IMR-90 (cell line): Measurements from ENCODE around the gene MLH3. TPM values are rescaled to one million over a fixed set of nuclear protein-coding genes. Genes with fewer than 3 reads are reported as not detected.

Source experiments
- ATAC-seq: fragments of 200-7000 bp; cut with Tn5 transposase; 2 replicates; pipeline ENCODE4 v1.9.1; 2020; ENCODE audit warnings: low read depth, mild to moderate bottlenecking, moderate library complexity
- BruUV-seq: library from RNA; stranded (reverse); fragments of 400-500 nt; replicated peaks from 2 replicates; lab custom pipeline; 2021; lab: Mats Ljungman, UMichigan
- CTCF ChIA-PET: fragments of 300-600 bp; formaldehyde crosslinking; extraction: SDS; loops from one replicate; lab custom pipeline; 2021; ENCODE audit warnings: antibody characterized with exemption; lab: Yijun Ruan, JAX
- POLR2A ChIA-PET: fragments of 300-600 bp; sonication (Branson Sonifier 250); formaldehyde crosslinking; loops from one replicate; lab custom pipeline; 2022; ENCODE audit warnings: antibody characterized with exemption; ENCODE audit not compliant: unreplicated experiment; lab: Charles Lee
- DNase-seq: peaks from one replicate; pipeline ENCODE4 v3.0.0; 2013
- H2AFZ ChIP-seq: replicated peaks from 2 replicates; pipeline ENCODE3; 2013; ENCODE audit warnings: low read length, mild to moderate bottlenecking; ENCODE audit not compliant: poor library complexity
- H2AK5ac ChIP-seq: 2 replicates; pipeline ENCODE4 v1.6.1; 2013; ENCODE audit warnings: low read depth, low read length, inconsistent platforms
- H2AK9ac ChIP-seq: replicated peaks from 2 replicates; pipeline ENCODE3; 2013; ENCODE audit warnings: mild to moderate bottlenecking, low read depth, low read length, moderate library complexity; ENCODE audit not compliant: poor library complexity
- H2BK120ac ChIP-seq: 2 replicates; pipeline ENCODE4 v1.6.1; 2013; ENCODE audit warnings: low read depth, low read length, inconsistent platforms
- H2BK15ac ChIP-seq: 3 replicates; pipeline ENCODE4 v1.6.1; 2013; ENCODE audit warnings: low read depth, low read length, inconsistent platforms
- H2BK20ac ChIP-seq: 2 replicates; pipeline ENCODE4 v1.6.1; 2013; ENCODE audit warnings: low read depth, mild to moderate bottlenecking, inconsistent platforms, low read length, moderate library complexity
- H2BK5ac ChIP-seq: 2 replicates; pipeline ENCODE4 v1.6.1; 2013; ENCODE audit warnings: mild to moderate bottlenecking, low read depth, low read length, inconsistent platforms; ENCODE audit not compliant: poor library complexity, severe bottlenecking
- H3K14ac ChIP-seq: replicated peaks from 2 replicates; pipeline ENCODE4 v1.6.1; 2013; ENCODE audit warnings: low read depth, low read length, inconsistent platforms
- H3K18ac ChIP-seq: 2 replicates; pipeline ENCODE4 v1.6.1; 2013; ENCODE audit warnings: low read depth, low read length, control low read depth
- H3K23ac ChIP-seq: 2 replicates; pipeline ENCODE4 v1.6.1; 2013; ENCODE audit warnings: low read depth, low read length, inconsistent platforms
- H3K27ac ChIP-seq: 2 replicates; pipeline ENCODE4 v1.5.1; 2013; ENCODE audit warnings: mild to moderate bottlenecking, control low read depth, low read length; ENCODE audit not compliant: insufficient read depth
- H3K27me3 ChIP-seq: 2 replicates; pipeline ENCODE4 v1.6.1; 2013; ENCODE audit warnings: low read length; ENCODE audit not compliant: control insufficient read depth, insufficient read depth
- H3K36me3 ChIP-seq: 2 replicates; pipeline ENCODE4 v1.6.1; 2013; ENCODE audit warnings: low read length, mixed read lengths; ENCODE audit not compliant: control insufficient read depth, insufficient read depth
- H3K4ac ChIP-seq: 2 replicates; pipeline ENCODE4 v1.6.1; 2013; ENCODE audit warnings: low read depth, low read length, inconsistent platforms
- H3K4me1 ChIP-seq: 2 replicates; pipeline ENCODE4 v1.6.1; 2013; ENCODE audit warnings: low read length, mixed read lengths; ENCODE audit not compliant: control insufficient read depth, insufficient read depth
- H3K4me2 ChIP-seq: 2 replicates; pipeline ENCODE4 v1.6.1; 2013; ENCODE audit warnings: low read depth, mild to moderate bottlenecking, control low read depth, low read length, moderate library complexity
- H3K4me3 ChIP-seq: 2 replicates; pipeline ENCODE4 v1.5.1; 2013; ENCODE audit warnings: low read depth, mild to moderate bottlenecking, control low read depth, low read length, moderate library complexity; ENCODE audit not compliant: insufficient read depth
- H3K56ac ChIP-seq: 2 replicates; pipeline ENCODE4 v1.6.1; 2013; ENCODE audit warnings: low read length, inconsistent platforms; ENCODE audit not compliant: insufficient read depth; ENCODE audit errors: extremely low read depth
- H3K79me1 ChIP-seq, 2 experiments: 2 replicates each; pipeline ENCODE4 v1.6.1; 2013; ENCODE audit warnings: low read length in 2 of 2, inconsistent platforms in 1 of 2, low read depth in 1 of 2
- H3K9ac ChIP-seq: 2 replicates; pipeline ENCODE4 v1.6.1; 2013; ENCODE audit warnings: low read depth, low read length, control low read depth
- H3K9me1 ChIP-seq: 2 replicates; pipeline ENCODE4 v1.6.1; 2013; ENCODE audit warnings: low read length, inconsistent platforms; ENCODE audit not compliant: insufficient read depth
- H3K9me3 ChIP-seq: 2 replicates; pipeline ENCODE4 v1.6.1; 2013; ENCODE audit warnings: low read length; ENCODE audit not compliant: control insufficient read depth, insufficient read depth
- H4K20me1 ChIP-seq: 2 replicates; pipeline ENCODE4 v1.6.1; 2013; ENCODE audit warnings: low read length, inconsistent platforms; ENCODE audit not compliant: insufficient read depth
- H4K5ac ChIP-seq: 2 replicates; pipeline ENCODE4 v1.6.1; 2013; ENCODE audit warnings: mild to moderate bottlenecking, low read depth, low read length, control low read depth
- H4K8ac ChIP-seq, 2 experiments: 2 replicates each; pipeline ENCODE4 v1.6.1; 2013; ENCODE audit warnings: low read depth in 2 of 2, low read length in 2 of 2, control low read depth in 1 of 2, inconsistent platforms in 1 of 2
- H4K91ac ChIP-seq: 2 replicates; pipeline ENCODE4 v1.6.1; 2013; ENCODE audit warnings: low read depth, low read length, inconsistent platforms; ENCODE audit not compliant: insufficient read depth
- BHLHE40 ChIP-seq: fragments of 150-350 bp; IDR thresholded peaks from 2 replicates; pipeline ENCODE4 v1.6.1; 2016; ENCODE audit warnings: mild to moderate bottlenecking, low read depth, low read length
- CEBPB ChIP-seq: IDR thresholded peaks from 2 replicates; pipeline ENCODE4 v1.6.1; 2012; ENCODE audit warnings: low read depth, low read length, improper control_type of control experiment
- CHD1 ChIP-seq: IDR thresholded peaks from 2 replicates; pipeline ENCODE4 v1.6.1; 2012; ENCODE audit warnings: low read depth, low read length, improper control_type of control experiment
- FOS ChIP-seq: fragments of 150-350 bp; IDR thresholded peaks from 2 replicates; pipeline ENCODE4 v1.6.1; 2016; ENCODE audit warnings: low read depth, low read length
- MAFK ChIP-seq: IDR thresholded peaks from 2 replicates; pipeline ENCODE4 v1.6.1; 2012; ENCODE audit warnings: low read depth, low read length, improper control_type of control experiment
- MXI1 ChIP-seq: IDR thresholded peaks from 2 replicates; pipeline ENCODE4 v1.6.1; 2012; ENCODE audit warnings: low read depth, mild to moderate bottlenecking, low read length, moderate library complexity, borderline replicate concordance
- NFE2L2 ChIP-seq: fragments of 150-350 bp; IDR thresholded peaks from 2 replicates; pipeline ENCODE4 v1.6.1; 2016; ENCODE audit warnings: low read depth, mild to moderate bottlenecking, low read length
- POLR2A ChIP-seq: IDR thresholded peaks from 2 replicates; pipeline ENCODE4 v1.6.1; 2012; ENCODE audit warnings: mild to moderate bottlenecking, low read depth, low read length
- RCOR1 ChIP-seq: IDR thresholded peaks from 2 replicates; pipeline ENCODE4 v1.6.1; 2012; ENCODE audit warnings: mild to moderate bottlenecking, low read length, improper control_type of control experiment; ENCODE audit not compliant: insufficient replicate concordance
- SMC3 ChIP-seq: fragments of 150-350 bp; IDR thresholded peaks from 2 replicates; pipeline ENCODE4 v1.6.1; 2016; ENCODE audit warnings: low read depth, mild to moderate bottlenecking, antibody characterized with exemption, low read length, moderate library complexity
- USF2 ChIP-seq: fragments of 150-350 bp; IDR thresholded peaks from 2 replicates; pipeline ENCODE4 v1.6.1; 2017; ENCODE audit warnings: mild to moderate bottlenecking, antibody characterized with exemption, low read length, low read depth
- WGBS, 2 experiments: methylation state at CpG; one replicate each; pipeline versions ENCODE4 v1.1.5 to v1.1.7; 2013; ENCODE audit warnings: missing lambda C conversion rate in 2 of 2; ENCODE audit not compliant: insufficient read length in 1 of 2; ENCODE audit errors: extremely low coverage in 2 of 2; 5-methylcytosine and 5-hydroxymethylcytosine counted together
- dilution Hi-C: fragments of 300-500 bp; cut with HindIII; formaldehyde crosslinking; loops from one replicate; pipeline ENCODE4 v1.14.3; 2018; ENCODE audit warnings: low sequenced_read_pairs; ENCODE audit not compliant: unreplicated experiment
- in situ Hi-C: fragments of 300-500 bp; cut with MboI; formaldehyde crosslinking; loops from 3 replicates; pipeline ENCODE4 v1.14.3; 2019; ENCODE audit warnings: low sequenced_read_pairs, inconsistent platforms, mixed read lengths
- intact Hi-C: fragments of 100-400 bp; cut with micrococcal nuclease; formaldehyde crosslinking; loops from 2 replicates; pipeline ENCODE4 v1.10.0; 2022
- polyA plus RNA-seq, 3 experiments: library from polyadenylated mRNA; depleted of rRNA; stranded (reverse); fragments of >200 nt; gene quantifications; 2 replicates each; pipeline ENCODE4 v1.2.3, GENCODE V29; 2012; ENCODE audit warnings: low replicate concordance in 1 of 3
- total RNA-seq: library from RNA; depleted of rRNA; stranded (reverse); fragments of >200 nt; gene quantifications from 2 replicates; pipeline ENCODE4 v1.2.3, GENCODE V29; 2012

The MLH3 gene
- total and polyA plus RNA-seq, 2 of the 4 experiments (the other 2 are of a cell fraction) = 5.6 to 14.7 TPM

- no peak overlapping the region for H3K4me2 ChIP-seq
- H2BK5ac ChIP-seq = no peak overlapping the region
- H2AFZ ChIP-seq = no peak overlapping the region
- H3K9ac ChIP-seq = no peak overlapping the region
- no peak overlapping the region for H3K23ac ChIP-seq
- no peak overlapping the region for H4K8ac ChIP-seq
- H3K9me1 ChIP-seq = peaks cover 6% of the 10 kb centered on the region; the same call in 1 of the 2 replicates
- H3K4me3 ChIP-seq = no peak overlapping the region
- intact Hi-C loops = no loop called here
- ChIA-PET CTCF (interaction anchor here (0.6 kb wide), 1 partner anchor 103 kb away, joined by 3 read pairs; no protein-coding TSS in a partner anchor), POLR2A (no interaction called here)
- no peak for TF ChIP-seq RCOR1
- TF ChIP-seq POLR2A = no peak
- no peak for TF ChIP-seq MAFK
- no peak for TF ChIP-seq SMC3
- TF ChIP-seq USF2 = no peak
- TF ChIP-seq BHLHE40 = no peak
- TF ChIP-seq FOS = no peak
- TF ChIP-seq CHD1 = no peak
- TF ChIP-seq MXI1 = no peak
- no peak for TF ChIP-seq CEBPB
- no peak for TF ChIP-seq NFE2L2
- ATAC-seq (no peak), DNase-seq (no peak)
- H2AK9ac ChIP-seq = no peak overlapping the region
- H3K79me1 ChIP-seq = no peaks in the 10 kb centered on the region
- H2BK120ac ChIP-seq = no peak overlapping the region
- in situ Hi-C loops = no loop called here
- no peak overlapping the region for H2BK15ac ChIP-seq
- no peaks in the 10 kb centered on the region for H3K27me3 ChIP-seq
- BruUV-seq = no TSS peak
- no peak overlapping the region for H2BK20ac ChIP-seq
- H3K9me3 ChIP-seq = no peaks in the 10 kb centered on the region
- no peaks in the 10 kb centered on the region for H3K36me3 ChIP-seq
- no peak overlapping the region for H4K5ac ChIP-seq
- no peak overlapping the region for H3K14ac ChIP-seq
- no peaks in the 10 kb centered on the region for H4K20me1 ChIP-seq
- H2AK5ac ChIP-seq = peak overlapping the region; percentile 46
- H3K27ac ChIP-seq = no peak overlapping the region
- H3K4ac ChIP-seq = no peak overlapping the region
- dilution Hi-C loops = no loop called here
- WGBS, 2 experiments = no CpG with 5 or more reads among the region's 1 CpG
- no peak overlapping the region for H3K56ac ChIP-seq
- H3K4me1 ChIP-seq = 0 out of 2 replicates have a peak, but pooled peaks cover 2% of the 10 kb centered on the region
- no peak overlapping the region for H3K18ac ChIP-seq
- H4K91ac ChIP-seq = no peak overlapping the region
Measured at GRCh38 chr14:74988993-74989392, 62.3 kb downstream of the MLH3 start.
